SKM-1 treated with dmso at 0.1 percent for 144 hours (cell line): ENCODE results near the gene GMDS.

Source experiments
- DNase-seq: peaks from one replicate; lab custom pipeline; 2025; ENCODE audit not compliant: unreplicated experiment; lab: John Stamatoyannopoulos, UW

The GMDS gene

GRCh38 chr6:2242311-2242710 is 3.1 kb downstream of the GMDS start:
- no peak for DNase-seq

- no peak for DNase-seq
Observed at GRCh38 chr6:2240961-2241360, 4.4 kb downstream of the GMDS start.

GRCh38 chr6:2237001-2237400 is 8.4 kb downstream of the GMDS start:
- no peak for DNase-seq

GRCh38 chr6:2235777-2236495 is 9.5 kb downstream of the GMDS start:
- DNase-seq = no peak

- DNase-seq = no peak
Observed at GRCh38 chr6:2232445-2232844, 13.0 kb downstream of the GMDS start.

- no peak for DNase-seq
Observed at GRCh38 chr6:2231438-2231837, 14.0 kb downstream of the GMDS start.

GRCh38 chr6:2230659-2231277 is 14.6 kb downstream of the GMDS start:
- no peak for DNase-seq

GRCh38 chr6:2229742-2230141 is 15.7 kb downstream of the GMDS start:
- no peak for DNase-seq

GRCh38 chr6:2229039-2229438 is 16.4 kb downstream of the GMDS start:
- no peak for DNase-seq

GRCh38 chr6:2228392-2228791 is 17.0 kb downstream of the GMDS start:
- DNase-seq = no peak

GRCh38 chr6:2226775-2227174 is 18.6 kb downstream of the GMDS start:
- no peak for DNase-seq

GRCh38 chr6:2225422-2226392 is 19.7 kb downstream of the GMDS start:
- DNase-seq = no peak

GRCh38 chr6:2224847-2225382 is 20.5 kb downstream of the GMDS start:
- no peak for DNase-seq

GRCh38 chr6:2222275-2222842 is 23.0 kb downstream of the GMDS start:
- DNase-seq = no peak

GRCh38 chr6:2221726-2222274 is 23.6 kb downstream of the GMDS start:
- no peak for DNase-seq

- DNase-seq = no peak
Observed at GRCh38 chr6:2220154-2220553, 25.3 kb downstream of the GMDS start.

GRCh38 chr6:2218866-2219265 is 26.5 kb downstream of the GMDS start:
- DNase-seq = no peak

GRCh38 chr6:2216794-2217383 is 28.5 kb downstream of the GMDS start:
- DNase-seq = no peak

GRCh38 chr6:2215342-2215741 is 30.1 kb downstream of the GMDS start:
- no peak for DNase-seq

GRCh38 chr6:2213086-2213485 is 32.3 kb downstream of the GMDS start:
- DNase-seq = no peak
